GM12878 (cell line): ENCODE measurements around the gene ATF3. TPM values are rescaled to one million over a fixed set of nuclear protein-coding genes. Genes with fewer than 3 reads are reported as not detected.

Experiments used
- ATAC-seq: fragments of 200-7000 bp; cut with Tn5 transposase; 3 replicates; pipeline ENCODE4 v1.9.1; 2020; ENCODE audit warnings: mild to moderate bottlenecking, moderate library complexity
- BruUV-seq: library from RNA; stranded (reverse); fragments of 400-500 nt; replicated peaks from 2 replicates; lab custom pipeline; 2021; lab: Mats Ljungman, UMichigan
- CTCF ChIA-PET: fragments of 300-600 bp; sonication (Branson Sonifier 250); formaldehyde crosslinking; extraction: SDS; loops from one replicate; lab custom pipeline; 2021; ENCODE audit warnings: inconsistent platforms; lab: Yijun Ruan, JAX
- POLR2A ChIA-PET: fragments of 350-600 bp; formaldehyde crosslinking; extraction: SDS; loops from one replicate; lab custom pipeline; 2021; ENCODE audit warnings: inconsistent platforms; lab: Charles Lee
- RAD21 ChIA-PET: fragments of 300-600 bp; sonication (Branson Sonifier 250); formaldehyde crosslinking; loops from one replicate; lab custom pipeline; 2023; ENCODE audit warnings: antibody characterized with exemption; ENCODE audit not compliant: unreplicated experiment; lab: Charles Lee
- SMC1A ChIA-PET: fragments of 300-600 bp; sonication (Branson Sonifier 250); formaldehyde crosslinking; loops from one replicate; lab custom pipeline; 2023; ENCODE audit not compliant: unreplicated experiment, uncharacterized antibody; lab: Charles Lee
- DNase-seq: peaks from one replicate; pipeline ENCODE4 v3.0.0-alpha.2; 2011; ENCODE audit warnings: low read depth, low spot score
- FAIRE-seq: peaks from 3 replicates; lab custom pipeline; 2011; peaks lifted over from hg19 to GRCh38; lab: Jason Lieb, UNC
- H2AFZ ChIP-seq: 2 replicates; pipeline ENCODE4 v1.6.0; 2011; ENCODE audit warnings: low read depth, low read length, control low read depth; ENCODE audit not compliant: control insufficient read depth
- H3K27ac ChIP-seq: 2 replicates; pipeline ENCODE4 v1.5.1; 2011; ENCODE audit warnings: control low read depth; ENCODE audit not compliant: control insufficient read depth, insufficient read depth
- H3K27me3 ChIP-seq, 2 experiments: replicated peaks in 1 of 2; 2 replicates each; pipeline versions ENCODE4 v1.6.0 to v1.6.1; 2011; ENCODE audit warnings: low read length in 1 of 2; ENCODE audit not compliant: control insufficient read depth in 2 of 2, insufficient read depth in 2 of 2
- H3K36me3 ChIP-seq, 2 experiments: 2 replicates each; pipeline ENCODE4 v1.5.1; 2011; ENCODE audit warnings: low read length in 1 of 2; ENCODE audit not compliant: control insufficient read depth in 2 of 2, insufficient read depth in 2 of 2
- H3K4me1 ChIP-seq: 2 replicates; pipeline ENCODE4 v1.6.1; 2011; ENCODE audit warnings: mild to moderate bottlenecking, low read length, moderate library complexity, mixed read lengths; ENCODE audit not compliant: control insufficient read depth, insufficient read depth
- H3K4me2 ChIP-seq: 2 replicates; pipeline ENCODE4 v1.6.0; 2011; ENCODE audit warnings: control low read depth; ENCODE audit not compliant: control insufficient read depth, insufficient read depth
- H3K4me3 ChIP-seq: fragments of 200-600 bp; sonication (generic); 2 replicates; pipeline ENCODE4 v1.5.1; 2016
- H3K79me2 ChIP-seq: 2 replicates; pipeline ENCODE4 v1.6.0; 2011; ENCODE audit warnings: low read length; ENCODE audit not compliant: control insufficient read depth, insufficient read depth
- H3K9ac ChIP-seq: 2 replicates; pipeline ENCODE4 v1.8.0; 2011; ENCODE audit warnings: low read length, control low read depth, mixed read lengths; ENCODE audit not compliant: control insufficient read depth, insufficient read depth
- H3K9me3 ChIP-seq: replicated peaks from 3 replicates; pipeline ENCODE4 v1.5.1; 2011; ENCODE audit warnings: mild to moderate bottlenecking, low read length; ENCODE audit not compliant: control insufficient read depth, insufficient read depth
- H4K20me1 ChIP-seq: 2 replicates; pipeline ENCODE4 v1.6.0; 2011; ENCODE audit not compliant: control insufficient read depth, insufficient read depth
- CEBPB ChIP-seq, 2 experiments: fragments of 150-350 bp in 1 of 2; IDR thresholded peaks; 2 replicates each; pipeline ENCODE4 v1.6.1; 2012 to 2014; ENCODE audit warnings: low read depth in 2 of 2, low read length in 2 of 2, borderline replicate concordance in 1 of 2, inconsistent platforms in 1 of 2
- EP300 ChIP-seq, 2 experiments: fragments of 150-350 bp in 1 of 2; IDR thresholded peaks; 2 replicates each; pipeline ENCODE4 v1.6.1; 2011 to 2012; ENCODE audit warnings: low read depth in 2 of 2, low read length in 2 of 2, borderline replicate concordance in 1 of 2, improper control_type of control experiment in 1 of 2, inconsistent platforms in 1 of 2; ENCODE audit not compliant: control insufficient read depth in 1 of 2
- GABPA ChIP-seq: IDR thresholded peaks from 2 replicates; pipeline ENCODE4 v1.6.1; 2014; ENCODE audit warnings: antibody characterized with exemption, low read depth, mild to moderate bottlenecking, inconsistent platforms
- HDGF ChIP-seq: fragments of 450-650 bp; IDR thresholded peaks from 2 replicates; pipeline ENCODE4 v1.6.1; 2016; ENCODE audit warnings: antibody characterized with exemption
- TBL1XR1 ChIP-seq: IDR thresholded peaks from 2 replicates; pipeline ENCODE4 v1.6.1; 2012; ENCODE audit warnings: low read depth, low read length, improper control_type of control experiment
- WGBS: methylation state at CpG from one replicate; pipeline ENCODE4 v1.1.6; 2016; ENCODE audit warnings: low lambda C conversion rate; ENCODE audit not compliant: insufficient replicate concordance, insufficient coverage; ENCODE audit errors: missing lambda C conversion rate; 5-methylcytosine and 5-hydroxymethylcytosine counted together
- in situ Hi-C: fragments of 300-500 bp; cut with MboI; formaldehyde crosslinking; loops from 9 replicates; pipeline ENCODE4 v1.14.3; 2018; ENCODE audit warnings: mixed read lengths
- intact Hi-C: fragments of 100-400 bp; cut with micrococcal nuclease; formaldehyde crosslinking; loops from one replicate; pipeline ENCODE4 v1.14.2; 2022; ENCODE audit not compliant: unreplicated experiment
- polyA plus RNA-seq, 11 experiments: library from polyadenylated mRNA; depleted of rRNA in 4 of 11; unstranded in 6 of 11; stranded (reverse) in 5 of 11; fragments of >200 nt; fragmentation: Nextera tagmentation in 4 of 11; fragmentation: Illumina TruSeq in 1 of 11; extraction: Ambion mirVana in 4 of 11; extraction: Trizol in 1 of 11; gene quantifications; 1 replicate in 1 of 11; 2 replicates in 10 of 11; pipeline versions ENCODE4 v1.2.1 to v1.2.3, GENCODE V29; 2011 to 2016; ENCODE audit warnings: inconsistent platforms in 2 of 11, missing spikeins in 2 of 11, low read depth in 1 of 11
- total RNA-seq, 4 experiments: library from RNA; depleted of rRNA in 3 of 4; stranded (reverse); fragments of >200 nt in 3 of 4; fragmentation: Illumina TruSeq in 1 of 4; extraction: Trizol in 1 of 4; gene quantifications; 2 replicates each; pipeline versions ENCODE4 v1.2.1 to v1.2.3, GENCODE V29; 2013 to 2021
- TF ChIP-seq, protein P1 (sequence below): fragments of 150-350 bp; IDR thresholded peaks from 2 replicates; pipeline ENCODE4 v1.6.1; 2014; ENCODE audit warnings: mild to moderate bottlenecking, low read depth, low read length

The ATF3 gene
- total and polyA plus RNA-seq, 10 of the 15 experiments (the other 5 are each of a cell fraction or from before 2014, with no cell fraction given), result 3.0 to 13.9 (median 8.3) TPM

DNA sequence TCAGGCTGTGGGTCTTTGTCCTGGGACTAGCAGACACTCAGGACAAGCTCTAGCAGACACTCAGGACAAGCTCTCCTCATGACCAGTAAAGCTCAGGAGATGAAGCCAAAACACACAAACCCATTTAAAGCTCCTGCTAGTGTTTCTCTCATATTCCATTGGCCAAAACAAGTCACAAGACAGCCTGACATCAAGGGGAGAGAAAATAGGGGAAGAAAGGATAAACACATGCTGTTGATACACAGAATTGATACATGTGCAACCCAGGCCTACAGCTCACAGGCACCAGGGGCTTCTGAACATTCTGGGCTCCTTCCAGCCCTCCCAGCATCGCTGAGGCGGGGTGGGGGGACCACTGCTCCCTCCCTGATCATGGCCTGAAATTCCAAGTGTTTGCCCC is 35.3 kb downstream of the ATF3 start:
- WGBS, result 7% methylated on average over 2 of the region's 2 CpGs
- SMC1A ChIA-PET, result interaction anchor here (1.1 kb wide), 1 partner anchor 167 kb away, joined by 3 read pairs; no protein-coding TSS in a partner anchor
- no peaks in the 10 kb centered on the region for H3K4me1 ChIP-seq
- H2AFZ ChIP-seq, result no peak overlapping the region
- ATAC-seq (no peak), FAIRE-seq (no peak), DNase-seq (no peak)
- in situ Hi-C loops (no loop called here), intact Hi-C loops (no loop called here)
- no peaks in the 10 kb centered on the region for H3K36me3 ChIP-seq
- no peak overlapping the region for H3K4me3 ChIP-seq
- no TSS peak for BruUV-seq
- H3K27ac ChIP-seq, result no peak overlapping the region
- CTCF ChIA-PET, result interaction anchor here (2.1 kb wide), 1 partner anchor 167 kb away, joined by 9 read pairs; no protein-coding TSS in a partner anchor
- H3K27me3 ChIP-seq, result no peaks in the 10 kb centered on the region
- POLR2A ChIA-PET, result no interaction called here
- TF ChIP-seq EP300 (IDR thresholded peaks at IDR 0.05; ENCODE audit: borderline replicate concordance in 1 of 2, control insufficient read depth in 1 of 2, low read depth in 2 of 2, low read length in 2 of 2) (no peak), GABPA (no peak), TBL1XR1 (no peak), HDGF (no peak), CEBPB (IDR thresholded peaks at IDR 0.05; ENCODE audit: borderline replicate concordance in 1 of 2, low read depth in 2 of 2, low read length in 2 of 2) (no peak)
- TF ChIP-seq, protein P1, sequence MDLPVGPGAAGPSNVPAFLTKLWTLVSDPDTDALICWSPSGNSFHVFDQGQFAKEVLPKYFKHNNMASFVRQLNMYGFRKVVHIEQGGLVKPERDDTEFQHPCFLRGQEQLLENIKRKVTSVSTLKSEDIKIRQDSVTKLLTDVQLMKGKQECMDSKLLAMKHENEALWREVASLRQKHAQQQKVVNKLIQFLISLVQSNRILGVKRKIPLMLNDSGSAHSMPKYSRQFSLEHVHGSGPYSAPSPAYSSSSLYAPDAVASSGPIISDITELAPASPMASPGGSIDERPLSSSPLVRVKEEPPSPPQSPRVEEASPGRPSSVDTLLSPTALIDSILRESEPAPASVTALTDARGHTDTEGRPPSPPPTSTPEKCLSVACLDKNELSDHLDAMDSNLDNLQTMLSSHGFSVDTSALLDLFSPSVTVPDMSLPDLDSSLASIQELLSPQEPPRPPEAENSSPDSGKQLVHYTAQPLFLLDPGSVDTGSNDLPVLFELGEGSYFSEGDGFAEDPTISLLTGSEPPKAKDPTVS, result no peak
- no peak overlapping the region for H3K9ac ChIP-seq
- no peak overlapping the region for H3K4me2 ChIP-seq
- H4K20me1 ChIP-seq, result no peaks in the 10 kb centered on the region
- H3K9me3 ChIP-seq, result no peaks in the 10 kb centered on the region
- no peaks in the 10 kb centered on the region for H3K79me2 ChIP-seq
- RAD21 ChIA-PET, result no interaction called here
